ENCODE measurements around the gene OVOL2. TPM values are rescaled to one million over a fixed set of nuclear protein-coding genes. Genes with fewer than 3 reads are reported as not detected.

The OVOL2 gene
- total and polyA plus RNA-seq, 2 of the 4 experiments (the other 2 are of a cell fraction) = not detected

- H3K14ac ChIP-seq (replicated peaks; ENCODE audit: low read depth, low read length) = no peak overlapping the region
- H3K4me3 ChIP-seq (ENCODE audit: insufficient read depth, low read depth, low read length) = no peak overlapping the region
- H2AFZ ChIP-seq (replicated peaks; ENCODE audit: low read length, poor library complexity) = no peak overlapping the region
- ChIA-PET CTCF (interaction anchor here (0.9 kb wide), 1 partner anchor 12 kb away, joined by 3 read pairs; no protein-coding TSS in a partner anchor), POLR2A (ENCODE audit: unreplicated experiment) (no interaction called here)
- TF ChIP-seq RFX5 (IDR thresholded peaks at IDR 0.05; ENCODE audit: low read depth, low read length) (no peak), ELK1 (IDR thresholded peaks at IDR 0.05; ENCODE audit: borderline replicate concordance, low read depth, low read length) (no peak), CHD1 (IDR thresholded peaks at IDR 0.05; ENCODE audit: low read depth, low read length) (no peak), BHLHE40 (IDR thresholded peaks at IDR 0.05; ENCODE audit: low read depth, low read length) (no peak), MAZ (IDR thresholded peaks at IDR 0.05; ENCODE audit: borderline replicate concordance, low read depth, low read length) (no peak), NFE2L2 (IDR thresholded peaks at IDR 0.05; ENCODE audit: low read depth, low read length) (no peak), MXI1 (IDR thresholded peaks at IDR 0.05; ENCODE audit: borderline replicate concordance, low read depth, low read length) (no peak), CTCF (conservative IDR thresholded peaks at IDR 0.05; ENCODE audit: low read depth, low read length) (no peak), USF2 (IDR thresholded peaks at IDR 0.05; ENCODE audit: low read depth, low read length) (no peak), RAD21 (IDR thresholded peaks at IDR 0.05; ENCODE audit: low read length) (no peak)
- H3K27me3 ChIP-seq (ENCODE audit: control insufficient read depth, insufficient read depth, low read length) = peaks cover 2% of the 10 kb centered on the region; the same call in 1 of the 2 replicates
- no peak overlapping the region for H3K27ac ChIP-seq (ENCODE audit: insufficient read depth, low read length)
- H3K23ac ChIP-seq (ENCODE audit: low read depth, low read length) = no peak overlapping the region
- H3K79me1 ChIP-seq (ENCODE audit: low read depth in 1 of 2, low read length in 2 of 2) = no peaks in the 10 kb centered on the region
- no peak overlapping the region for H2BK5ac ChIP-seq (ENCODE audit: low read depth, low read length, poor library complexity, severe bottlenecking)
- H3K36me3 ChIP-seq (ENCODE audit: control insufficient read depth, insufficient read depth, low read length) = no peaks in the 10 kb centered on the region
- no peaks in the 10 kb centered on the region for H3K9me3 ChIP-seq (ENCODE audit: control insufficient read depth, insufficient read depth, low read length)
- H3K18ac ChIP-seq (ENCODE audit: low read depth, low read length) = no peak overlapping the region
- no peak overlapping the region for H2AK5ac ChIP-seq (ENCODE audit: low read depth, low read length)
- in situ Hi-C loops (cut with MboI; ENCODE audit: low sequenced_read_pairs) (no loop called here), dilution Hi-C loops (cut with HindIII; ENCODE audit: low sequenced_read_pairs, unreplicated experiment) (no loop called here), intact Hi-C loops (cut with micrococcal nuclease) (no loop called here)
- H3K4ac ChIP-seq (ENCODE audit: low read depth, low read length) = no peak overlapping the region
- DNase-seq = no peak
- no peak overlapping the region for H3K9ac ChIP-seq (ENCODE audit: low read depth, low read length)
- no peak overlapping the region for H4K91ac ChIP-seq (ENCODE audit: insufficient read depth, low read depth, low read length)
- H4K5ac ChIP-seq (ENCODE audit: low read depth, low read length) = no peak overlapping the region
- no peak for ATAC-seq (ENCODE audit: low read depth)
- no peaks in the 10 kb centered on the region for H4K20me1 ChIP-seq (ENCODE audit: insufficient read depth, low read length)
- no TSS peak for BruUV-seq (replicated peaks)
- H2AK9ac ChIP-seq (replicated peaks; ENCODE audit: low read depth, low read length, poor library complexity) = no peak overlapping the region
- H2BK120ac ChIP-seq (ENCODE audit: low read depth, low read length) = no peak overlapping the region
- H4K8ac ChIP-seq (ENCODE audit: low read depth in 2 of 2, low read length in 2 of 2) = no peak overlapping the region
- H3K4me1 ChIP-seq (ENCODE audit: control insufficient read depth, insufficient read depth, low read length) = no peaks in the 10 kb centered on the region
- H3K4me2 ChIP-seq (ENCODE audit: low read depth, low read length) = no peak overlapping the region
- no peak overlapping the region for H2BK15ac ChIP-seq (ENCODE audit: low read depth, low read length)
- H3K56ac ChIP-seq (ENCODE audit: extremely low read depth, insufficient read depth, low read length) = no peak overlapping the region
- H3K9me1 ChIP-seq (ENCODE audit: insufficient read depth, low read length) = no peaks in the 10 kb centered on the region
- 43% methylated on average over 4 of the region's 8 CpGs; no CpG with 5 or more reads in 1 of the 2 experiments for WGBS, 2 experiments (ENCODE audit: extremely low coverage in 2 of 2, insufficient read length in 1 of 2)
- no peak overlapping the region for H2BK20ac ChIP-seq (ENCODE audit: low read depth, low read length)
Observed at GRCh38 chr20:18030020-18030419, 27.7 kb downstream of the OVOL2 start.

Measured in IMR-90 (cell line).